HK-2 (cell line): ENCODE results near the gene ASCC3.

ENCODE experiments used
- DNase-seq: peaks from one replicate; pipeline ENCODE4 v3.0.0-alpha.2; 2018; ENCODE audit not compliant: unreplicated experiment

The ASCC3 gene

DNA sequence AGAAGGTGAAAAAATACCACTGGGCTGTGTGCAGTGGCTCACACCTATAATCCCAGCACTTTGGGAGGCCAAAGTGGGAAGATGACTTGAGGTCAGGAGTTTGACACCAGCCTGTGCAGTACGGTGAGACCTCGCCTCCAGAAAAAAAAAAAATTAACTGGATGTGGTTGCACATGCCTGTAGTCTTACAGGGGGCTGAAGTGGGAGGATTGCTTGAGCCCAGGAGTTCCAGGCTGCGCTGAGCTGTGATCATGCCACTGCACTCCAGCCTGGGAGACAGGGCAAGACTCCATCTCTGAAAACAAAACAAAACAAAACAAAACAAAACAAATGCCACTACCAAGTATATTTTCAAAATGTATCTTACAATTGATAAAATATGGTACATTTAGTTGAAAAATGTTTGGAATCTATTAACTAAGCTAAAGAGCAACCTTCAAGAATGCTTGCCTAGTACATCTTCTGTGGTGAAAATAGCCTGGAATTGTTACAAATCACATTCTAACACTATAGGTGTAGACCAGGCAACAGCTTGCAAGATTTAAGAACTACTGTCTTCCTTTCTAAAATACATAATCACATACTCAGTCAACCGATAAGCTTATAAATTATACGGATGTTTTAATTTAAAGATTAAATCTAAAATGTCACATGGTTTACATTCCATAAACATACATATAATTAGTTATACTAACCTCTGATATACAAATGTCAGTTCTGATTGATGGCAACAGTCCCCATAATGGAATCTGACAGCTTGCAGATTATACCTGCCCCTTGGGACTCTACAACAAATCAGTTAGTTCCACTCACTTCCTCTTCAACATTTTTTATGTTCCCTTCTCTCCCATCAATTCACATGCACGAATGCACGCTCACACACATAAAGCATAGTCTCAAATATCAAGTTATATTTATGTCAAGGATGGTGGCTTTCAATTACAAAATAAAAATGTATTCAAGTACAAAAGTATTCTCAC lies 150.8 kb downstream of the ASCC3 start:
- DNase-seq: no peak

DNA sequence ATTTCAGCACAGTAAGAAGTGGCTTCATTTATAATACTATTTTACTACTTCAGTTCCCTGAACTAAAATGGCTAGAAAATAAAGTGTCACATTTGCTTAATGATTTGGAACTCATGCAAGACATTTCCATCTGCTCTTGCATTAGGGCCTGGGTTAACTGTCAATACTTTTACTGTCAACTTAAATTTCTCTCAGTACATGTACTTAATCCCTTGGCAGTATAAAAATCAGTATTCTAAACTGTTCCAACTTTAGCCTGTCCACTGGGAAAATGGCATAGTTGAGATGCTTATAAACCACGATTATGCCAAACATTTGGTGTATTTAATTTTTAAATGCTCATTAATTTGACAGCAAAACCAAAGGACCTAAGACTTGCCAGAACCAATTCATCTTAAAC lies 154.5 kb downstream of the ASCC3 start:
- no peak for DNase-seq

DNA sequence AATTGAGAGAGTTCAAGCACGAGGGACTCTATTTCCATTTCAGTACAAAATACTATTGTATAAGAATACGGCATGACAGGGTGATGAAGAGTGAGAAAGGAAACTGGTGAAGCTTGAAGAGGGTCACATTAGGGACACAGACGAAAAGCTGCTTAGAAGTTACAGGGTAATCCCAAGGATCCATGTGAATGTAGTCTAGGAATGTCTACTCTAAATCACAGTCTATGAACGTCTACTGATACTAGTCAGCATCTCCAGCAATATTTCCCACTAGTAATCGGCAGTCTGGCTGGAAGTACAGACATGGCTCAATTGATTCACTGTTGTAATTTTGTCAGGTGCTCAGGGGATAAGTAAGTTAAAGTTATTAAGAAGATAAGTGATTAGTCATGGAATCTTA lies 156.4 kb downstream of the ASCC3 start:
- no peak for DNase-seq

DNA sequence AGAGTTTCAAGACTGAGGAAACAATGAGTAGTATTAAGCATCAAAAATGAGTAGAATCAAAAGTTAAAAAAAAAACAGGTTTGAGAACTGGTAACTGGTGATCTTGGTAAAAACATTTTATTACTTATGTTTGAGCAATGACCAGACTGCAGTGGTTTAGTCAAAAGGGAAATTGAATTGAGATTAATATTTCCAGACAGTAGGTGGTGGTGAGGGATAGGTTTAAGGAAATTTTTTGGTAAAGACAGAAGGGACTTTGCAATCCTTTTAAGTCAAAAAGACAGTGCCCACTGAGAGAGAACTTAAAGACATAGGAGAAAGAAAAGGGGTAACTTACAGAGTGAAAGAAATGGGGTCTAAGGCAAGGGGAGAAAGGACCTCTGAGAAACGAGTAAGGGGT lies 156.9 kb downstream of the ASCC3 start:
- no peak for DNase-seq

DNA sequence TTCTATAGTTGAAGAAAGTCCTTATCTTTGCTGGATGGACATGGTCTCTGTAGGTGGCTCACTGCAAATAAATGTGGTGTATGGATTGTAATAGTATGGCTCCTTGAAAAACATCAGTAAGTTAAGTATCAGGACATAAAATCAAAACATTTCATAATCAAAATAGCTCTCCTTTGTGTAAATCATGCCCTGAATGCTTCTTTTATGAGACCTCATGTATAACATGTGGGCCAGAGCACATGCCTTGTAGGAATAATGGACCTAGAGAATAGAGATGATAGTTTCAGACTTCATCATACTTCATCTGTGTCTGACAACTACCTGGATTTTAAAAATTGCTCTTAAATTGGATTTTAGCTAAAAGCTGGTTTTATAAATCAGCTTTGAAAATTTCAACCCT lies 159.9 kb downstream of the ASCC3 start:
- no peak for DNase-seq

DNA sequence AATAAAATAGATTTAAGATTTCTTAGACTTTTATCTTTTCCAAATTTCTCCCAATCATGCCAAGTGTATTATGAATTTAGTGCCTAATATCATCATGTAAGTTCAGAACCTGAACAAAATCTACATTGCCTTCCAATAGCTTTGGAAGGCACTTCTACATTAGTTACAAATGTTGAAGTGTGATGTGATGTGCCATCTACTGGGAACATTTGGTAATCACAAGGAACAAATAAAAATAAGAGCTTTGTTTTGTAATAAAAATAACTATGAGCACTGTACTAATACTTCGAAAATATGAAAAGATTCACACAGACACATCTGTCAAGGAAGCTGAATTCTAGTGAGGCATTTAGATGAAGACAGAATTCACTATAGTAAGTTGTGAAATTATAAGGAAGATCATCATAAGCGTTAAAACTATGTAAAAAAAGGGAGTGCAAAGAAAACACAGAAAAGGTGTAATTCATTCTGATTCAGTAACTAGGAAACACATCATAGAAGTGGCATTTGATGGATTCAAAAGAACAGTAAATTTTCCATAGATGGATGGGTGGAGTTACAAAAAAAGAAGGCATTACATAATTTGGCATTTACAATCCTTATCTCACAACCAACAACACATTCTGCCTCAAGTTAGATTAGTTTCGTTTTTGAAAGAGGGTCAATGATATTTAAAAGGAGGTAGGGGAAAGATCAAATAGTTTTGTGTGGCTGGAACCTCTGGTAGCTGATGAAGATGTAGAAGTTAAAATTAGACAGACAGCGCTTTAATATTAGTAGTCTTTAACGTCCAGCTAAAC lies 161.0 kb downstream of the ASCC3 start:
- DNase-seq: no peak

DNA sequence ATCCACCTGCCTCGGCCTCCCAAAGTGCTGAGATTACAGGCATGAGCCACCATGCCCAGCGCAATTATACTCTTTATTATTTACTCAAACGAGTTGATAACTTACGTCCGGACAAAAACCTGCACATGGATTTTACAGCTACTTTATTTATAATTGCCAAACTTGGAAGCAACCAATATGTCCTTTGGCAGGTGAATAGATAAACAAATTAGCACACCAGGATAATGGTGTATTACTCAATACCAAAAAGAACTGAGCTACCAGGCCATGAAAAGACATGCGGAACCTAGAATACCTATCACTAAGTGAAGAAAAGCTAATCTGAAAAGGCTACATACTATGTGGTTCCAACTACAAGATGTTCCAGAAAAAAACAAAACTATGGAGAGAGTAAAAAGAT lies 168.1 kb downstream of the ASCC3 start:
- no peak for DNase-seq

DNA sequence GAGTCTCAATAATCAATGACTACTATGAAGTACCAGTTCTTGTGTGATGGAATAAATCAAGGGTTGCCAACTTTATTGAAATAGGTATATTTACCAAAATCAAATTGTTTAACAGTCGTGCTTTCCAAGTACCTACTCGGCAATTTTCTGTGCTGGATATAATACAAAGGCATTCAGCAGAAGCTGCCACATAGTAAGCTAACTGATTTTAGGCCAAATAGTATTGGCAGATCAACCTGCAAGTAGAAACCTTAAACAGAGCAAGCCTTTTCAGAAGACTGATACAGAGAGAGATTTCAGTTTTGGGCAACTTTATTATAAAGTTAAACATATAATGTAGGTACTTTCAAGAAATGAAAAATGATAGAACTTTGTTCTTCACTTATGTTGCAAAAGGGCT lies 174.6 kb downstream of the ASCC3 start:
- DNase-seq: no peak

DNA sequence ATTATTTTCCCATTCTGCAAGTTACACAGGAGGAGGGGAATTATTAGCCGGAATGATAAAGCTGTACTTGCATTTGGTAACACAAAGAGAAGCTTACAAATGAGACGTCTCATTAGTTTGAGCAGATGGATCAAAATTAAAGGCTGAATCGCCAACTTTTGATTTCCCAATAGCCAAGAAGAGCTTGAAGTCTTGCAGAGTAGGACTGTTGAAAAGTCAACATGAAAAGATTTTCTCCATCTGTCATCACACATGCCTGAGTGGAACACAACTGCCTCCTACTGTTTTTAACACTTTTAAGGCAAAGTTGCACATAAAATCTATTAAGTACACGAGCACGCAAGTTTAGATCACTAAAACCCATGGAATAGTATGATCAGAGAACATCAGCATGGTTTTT lies 176.2 kb downstream of the ASCC3 start:
- DNase-seq: no peak

DNA sequence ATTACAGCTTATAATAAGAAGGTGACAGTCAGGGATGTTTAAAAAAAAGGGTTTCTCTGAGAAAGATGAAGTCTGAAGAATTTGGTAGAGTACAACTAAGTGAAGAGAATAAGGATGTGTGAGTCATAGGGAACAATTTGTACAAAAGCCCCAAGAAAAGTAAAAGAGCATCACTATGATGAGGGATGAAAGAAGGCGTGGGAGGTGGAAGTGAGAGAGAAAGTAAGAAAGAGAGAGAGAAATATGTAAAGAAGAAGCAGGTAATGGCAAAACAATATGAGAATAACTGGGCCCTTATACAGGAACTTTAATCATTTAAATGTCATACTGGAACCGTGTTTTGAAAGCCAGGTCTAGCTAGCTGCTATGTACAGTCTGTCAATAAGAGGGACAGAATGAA lies 179.4 kb downstream of the ASCC3 start:
- DNase-seq: no peak

DNA sequence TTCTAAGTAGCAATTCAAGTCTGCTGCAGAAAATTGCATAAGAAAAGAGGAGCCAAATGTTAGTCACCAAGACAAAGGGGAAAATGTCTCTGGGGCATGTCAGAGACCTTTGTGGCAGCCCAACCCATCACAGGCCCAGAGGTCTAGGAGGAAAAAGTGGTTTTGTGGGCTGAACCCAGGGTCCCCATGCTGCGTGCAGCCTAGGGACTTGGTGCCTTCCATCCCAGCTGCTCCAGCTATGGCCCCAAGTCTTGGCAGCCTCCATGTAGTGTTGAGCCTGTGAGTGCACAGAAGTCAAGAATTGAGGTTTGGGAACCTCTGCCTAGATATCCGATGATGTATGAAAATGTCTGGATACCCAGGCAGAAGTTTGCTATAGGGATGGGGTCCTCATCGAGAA lies 181.1 kb downstream of the ASCC3 start:
- DNase-seq: no peak

DNA sequence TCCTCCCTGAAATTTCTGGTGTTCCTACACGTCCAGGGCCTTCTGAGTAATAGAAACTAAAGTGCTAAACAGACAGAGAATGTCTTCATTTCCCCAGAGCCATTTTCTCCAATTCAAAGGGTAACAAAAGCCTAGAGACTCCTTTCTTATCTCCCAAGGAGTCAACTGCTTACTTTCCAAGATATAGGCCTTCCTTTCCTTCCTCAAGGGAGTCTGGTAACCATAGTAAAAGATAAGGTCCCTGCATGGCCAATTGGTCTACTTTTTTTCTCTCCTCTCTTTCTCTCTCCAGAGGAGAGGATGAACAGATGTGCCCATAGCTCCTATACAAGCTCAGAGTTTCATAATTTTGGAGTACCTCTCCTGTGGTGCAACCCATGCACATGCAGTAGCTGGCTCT lies 185.7 kb downstream of the ASCC3 start:
- no peak for DNase-seq

DNA sequence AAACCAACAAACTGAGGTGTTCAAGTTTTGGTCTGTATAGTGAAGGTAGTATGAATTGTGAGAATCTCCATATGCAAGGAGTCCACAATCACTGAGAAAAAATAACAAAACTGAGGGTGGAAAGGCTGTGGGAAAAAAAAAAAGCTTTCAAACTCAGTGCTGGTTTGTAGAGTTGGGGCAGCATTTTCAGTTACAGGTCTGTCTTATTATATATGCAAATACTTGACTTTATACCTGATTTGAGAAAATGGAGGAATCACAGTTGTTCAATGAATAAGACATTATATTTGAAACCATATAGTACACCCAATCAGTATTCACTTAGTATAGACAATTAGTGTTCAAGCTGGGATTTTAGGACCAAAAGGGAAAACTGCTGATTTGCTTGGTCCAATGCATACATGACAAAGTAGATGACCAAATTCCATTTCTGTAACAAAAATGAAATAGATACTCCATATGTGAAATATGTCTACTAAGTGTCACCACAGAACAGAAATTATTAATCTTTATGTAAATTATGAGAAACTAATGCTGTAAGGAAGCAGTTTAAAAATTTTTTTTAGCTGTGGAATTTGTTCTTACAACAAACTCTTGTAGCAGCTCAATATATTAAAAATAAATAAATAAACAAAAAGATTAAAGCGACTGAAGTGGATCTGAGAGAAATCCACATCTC lies 187.7 kb downstream of the ASCC3 start:
- DNase-seq: no peak

DNA sequence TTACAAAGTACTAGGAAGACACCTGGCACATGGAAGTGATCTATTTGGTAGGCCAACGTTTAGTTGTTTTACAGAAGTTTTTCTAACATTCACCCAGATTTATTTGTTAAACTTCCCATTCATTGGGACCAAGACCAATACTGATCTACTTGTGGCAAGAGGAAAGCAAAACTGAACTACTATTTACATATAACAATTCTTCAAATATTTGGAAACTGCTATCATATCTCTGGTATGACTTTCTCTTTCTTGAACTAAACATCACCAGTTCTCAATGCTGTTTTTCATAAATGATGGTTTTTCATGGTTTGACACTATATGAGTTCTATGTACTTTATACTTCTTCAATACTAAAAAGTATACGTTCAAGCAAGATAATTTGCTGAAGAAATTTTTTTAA lies 189.2 kb downstream of the ASCC3 start:
- no peak for DNase-seq

DNA sequence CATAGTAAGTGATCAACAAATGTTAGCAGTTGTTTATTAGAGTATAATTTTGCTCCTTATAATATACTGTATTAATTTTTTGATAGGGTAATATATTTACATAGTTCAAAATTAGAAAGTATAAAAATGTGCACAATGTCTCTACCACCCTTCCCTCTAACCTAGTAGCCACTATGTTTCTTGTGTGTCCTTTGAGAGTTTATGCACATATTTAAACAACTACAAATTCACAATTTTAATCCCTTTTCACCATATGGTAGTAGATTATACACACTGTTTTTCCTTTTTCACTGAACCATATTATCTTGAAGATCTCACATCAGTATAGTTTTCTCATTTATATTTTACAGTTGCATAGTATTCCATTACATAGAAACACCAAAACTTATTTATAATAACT lies 194.9 kb downstream of the ASCC3 start:
- no peak for DNase-seq

DNA sequence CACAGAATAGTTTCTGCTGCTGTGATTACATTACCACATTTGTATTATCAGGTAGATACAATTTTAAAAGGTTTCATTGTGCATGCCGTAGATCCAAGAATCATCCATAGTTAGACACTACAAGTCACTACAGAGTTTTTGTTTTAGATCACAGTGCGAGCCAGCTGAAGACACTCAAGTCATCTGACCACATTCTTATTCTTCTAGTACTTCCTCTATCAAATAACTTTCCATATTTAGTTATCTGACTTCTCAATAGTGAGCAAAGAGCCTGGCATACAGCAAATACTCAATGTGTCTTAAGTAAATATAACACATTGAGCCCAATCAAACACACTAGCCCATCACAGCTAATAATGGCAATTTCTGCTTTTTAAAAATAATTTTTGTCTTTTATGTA lies 195.4 kb downstream of the ASCC3 start:
- DNase-seq: no peak

DNA sequence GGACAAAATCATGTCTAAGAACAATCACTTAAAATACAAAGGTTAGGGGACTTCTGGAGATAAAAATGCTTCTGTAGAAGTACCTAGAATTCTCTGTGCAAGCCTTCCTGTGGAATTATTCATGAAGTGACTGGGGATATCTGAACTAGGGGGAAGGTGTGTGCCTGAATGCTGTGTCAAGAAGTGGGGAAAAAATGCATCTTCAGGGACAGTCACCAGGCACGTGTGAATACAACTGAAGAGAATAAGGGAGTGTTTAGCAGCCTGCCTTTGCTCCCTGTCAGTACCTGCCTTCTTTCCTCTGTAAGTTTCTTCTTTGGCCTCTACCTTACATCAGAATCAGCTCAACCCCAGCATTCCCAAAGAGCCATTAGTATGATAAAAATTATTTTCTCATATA lies 201.0 kb downstream of the ASCC3 start:
- DNase-seq: no peak

DNA sequence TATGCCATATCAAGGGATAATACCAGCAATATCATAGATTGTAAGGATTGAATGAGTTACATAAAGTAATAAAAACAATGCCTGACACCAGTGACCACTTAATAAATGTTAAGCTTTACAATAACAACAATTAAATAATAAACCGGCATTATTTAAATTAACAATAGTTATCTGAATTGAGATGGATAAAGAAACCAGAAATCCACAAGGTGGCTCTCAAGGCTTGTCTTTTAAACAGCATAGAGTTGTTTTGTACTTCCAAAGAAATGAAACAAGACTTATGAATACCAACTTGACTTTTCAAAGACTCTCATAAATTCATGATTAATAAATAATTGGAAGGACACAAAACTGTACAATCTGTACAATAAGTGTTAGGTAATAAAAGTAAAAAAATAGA lies 203.1 kb downstream of the ASCC3 start:
- DNase-seq: no peak

DNA sequence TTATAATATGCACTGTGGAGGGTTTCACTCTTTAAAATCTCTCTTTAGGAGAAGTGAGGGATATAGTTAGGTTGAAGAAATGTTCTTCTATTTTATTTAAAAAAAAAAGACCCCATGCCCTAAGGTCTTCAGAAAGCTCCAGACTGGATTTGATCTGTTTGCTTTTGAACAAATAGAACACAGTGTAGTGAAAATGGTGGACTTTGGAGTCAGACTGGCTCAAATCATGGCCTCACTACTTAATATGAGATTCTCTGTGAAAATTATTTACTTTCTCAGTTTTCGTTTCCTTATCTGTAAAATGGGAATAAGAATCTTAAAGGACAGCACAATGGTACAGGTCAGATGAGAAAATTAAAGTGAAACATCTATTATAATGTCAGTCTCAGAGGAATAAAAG lies 203.9 kb downstream of the ASCC3 start:
- DNase-seq: no peak

DNA sequence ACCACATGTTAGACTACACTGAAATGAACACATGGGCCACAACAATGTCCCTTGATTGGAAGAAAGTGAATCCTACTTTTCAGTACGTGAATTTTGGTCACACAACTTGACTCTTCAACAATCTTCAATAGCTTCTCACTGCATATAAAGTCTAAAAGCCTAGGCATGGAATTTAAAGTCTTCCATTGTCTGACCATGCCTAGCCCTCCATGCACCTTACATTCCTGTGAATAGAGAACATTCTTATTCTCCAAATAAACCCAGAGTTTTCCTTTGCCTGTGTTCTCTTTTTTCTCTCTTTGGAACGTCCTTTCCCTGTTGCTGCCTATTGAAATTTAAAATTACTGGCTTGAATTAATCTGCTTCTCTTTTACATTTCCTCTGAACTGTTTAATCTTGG lies 207.5 kb downstream of the ASCC3 start:
- no peak for DNase-seq

DNA sequence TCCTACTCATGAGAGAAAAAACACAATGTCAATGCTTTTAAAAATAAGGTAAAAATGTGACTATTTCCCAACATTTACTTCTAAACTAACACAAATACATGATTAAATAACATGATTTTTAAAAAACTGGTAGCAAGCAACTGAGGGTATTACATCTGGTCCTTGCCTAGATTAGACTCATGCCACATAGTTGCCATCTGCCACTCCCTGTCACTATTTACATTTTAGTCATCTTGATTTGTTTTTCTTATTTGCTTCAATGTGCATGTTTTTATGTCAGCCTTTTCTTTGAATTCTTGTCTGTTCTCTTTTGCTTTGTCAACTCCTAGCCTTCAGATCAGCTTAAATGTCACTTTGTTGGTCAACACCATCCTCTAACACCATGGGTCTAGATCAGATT lies 209.4 kb downstream of the ASCC3 start:
- no peak for DNase-seq

DNA sequence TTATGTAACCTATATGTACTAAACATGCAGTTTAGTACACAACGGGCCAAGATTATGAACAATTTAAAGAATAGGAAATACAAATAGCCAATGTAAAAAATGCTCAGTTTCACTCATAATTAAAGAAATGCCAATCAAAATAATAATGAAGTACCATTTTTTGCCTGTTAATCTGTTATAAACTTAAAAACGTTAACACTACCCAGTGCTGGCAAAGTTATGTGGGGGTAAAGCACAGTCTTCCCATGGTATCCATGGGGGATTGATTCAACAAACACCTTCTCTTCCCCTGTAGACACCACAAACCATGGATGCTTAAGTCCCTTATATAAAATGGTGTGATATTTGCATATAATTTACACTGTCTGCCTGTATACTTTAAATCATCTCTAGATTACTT lies 211.1 kb downstream of the ASCC3 start:
- DNase-seq: no peak

DNA sequence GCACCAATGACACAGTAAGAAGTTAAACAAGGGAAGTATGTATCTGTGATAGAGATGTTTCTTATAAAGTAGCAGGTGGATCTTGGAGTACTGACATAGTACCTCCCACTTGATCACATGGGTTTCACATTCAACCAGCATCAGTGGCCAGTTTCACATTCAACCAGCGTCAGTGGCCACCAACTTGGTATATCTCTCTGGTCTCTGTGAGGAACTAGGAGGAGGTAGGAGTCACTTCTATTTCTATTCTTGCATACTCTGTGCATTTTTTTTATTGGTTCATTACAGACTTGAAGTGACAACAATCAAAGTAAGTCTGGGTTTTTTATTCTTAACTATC lies 216.1 kb downstream of the ASCC3 start:
- no peak for DNase-seq
